Prostate gland (tissue), 2 donors: ENCODE measurements around the gene PSMB10. TPM values are rescaled to one million over a fixed set of nuclear protein-coding genes. Genes with fewer than 3 reads are reported as not detected.
A peak's percentile ranks its signal among the peaks of the same experiment; 100 is the strongest.

Experiments
- DNase-seq: peaks from one replicate; pipeline ENCODE4 v3.0.0-alpha.2; 2019; ENCODE audit warnings: low spot score
- H3K27ac ChIP-seq, 2 donors: fragments of 200-600 bp; sonication (generic); 2 replicates each; pipeline ENCODE4 v1.5.1; 2017 to 2019
- H3K27me3 ChIP-seq: fragments of 200-600 bp; sonication (generic); replicated peaks from 2 replicates; pipeline ENCODE4 v1.5.1; 2019; ENCODE audit not compliant: insufficient read depth
- H3K36me3 ChIP-seq, 2 donors: fragments of 200-600 bp; sonication (generic); 1 replicate in 1 of 2; 2 replicates in 1 of 2; pipeline versions ENCODE4 v1.5.1 to v1.8.1; 2017 to 2019
- H3K4me1 ChIP-seq: fragments of 200-600 bp; sonication (generic); replicated peaks from 2 replicates; pipeline ENCODE4 v1.5.1; 2019
- H3K4me3 ChIP-seq, 2 donors: fragments of 200-600 bp; sonication (generic); 2 replicates each; pipeline ENCODE4 v1.5.1; 2017 to 2019
- H3K9me3 ChIP-seq: fragments of 200-600 bp; sonication (generic); 2 replicates; pipeline ENCODE4 v1.5.1; 2017
- CTCF ChIP-seq, 4 experiments: fragments of 200-600 bp in 2 of 4; fragments of 450-650 bp in 2 of 4; sonication (generic) in 2 of 4; IDR thresholded peaks; 1 replicate in 3 of 4; 2 replicates in 1 of 4; pipeline ENCODE4 v1.5.1; 2016 to 2019; ENCODE audit warnings: antibody characterized with exemption in 4 of 4, mild to moderate bottlenecking in 2 of 4, moderate library complexity in 2 of 4
- POLR2A ChIP-seq: fragments of 450-650 bp; IDR thresholded peaks from one replicate; pipeline ENCODE4 v1.6.1; 2016; ENCODE audit warnings: antibody characterized with exemption, mild to moderate bottlenecking
- POLR2AphosphoS5 ChIP-seq: sonication (generic); formaldehyde crosslinking; IDR thresholded peaks from one replicate; pipeline ENCODE4 v1.6.1; 2017; ENCODE audit warnings: antibody characterized with exemption
- WGBS: methylation state at CpG from one replicate; pipeline ENCODE4 v1.1.5; 2018; 5-methylcytosine and 5-hydroxymethylcytosine counted together
- intact Hi-C: fragments of 100-400 bp; cut with DNase I; formaldehyde crosslinking; loops from one replicate; pipeline ENCODE4 v1.14.2; 2022
- total RNA-seq, 2 donors: library from RNA; depleted of rRNA; stranded (reverse); fragments of >200 nt; gene quantifications; one replicate each; pipeline ENCODE4 v1.1.0, GENCODE V29; 2016

PSMB10 gene
- total RNA-seq, 2 donors from 2014 or later: 29.9 to 42.5 TPM

DNA sequence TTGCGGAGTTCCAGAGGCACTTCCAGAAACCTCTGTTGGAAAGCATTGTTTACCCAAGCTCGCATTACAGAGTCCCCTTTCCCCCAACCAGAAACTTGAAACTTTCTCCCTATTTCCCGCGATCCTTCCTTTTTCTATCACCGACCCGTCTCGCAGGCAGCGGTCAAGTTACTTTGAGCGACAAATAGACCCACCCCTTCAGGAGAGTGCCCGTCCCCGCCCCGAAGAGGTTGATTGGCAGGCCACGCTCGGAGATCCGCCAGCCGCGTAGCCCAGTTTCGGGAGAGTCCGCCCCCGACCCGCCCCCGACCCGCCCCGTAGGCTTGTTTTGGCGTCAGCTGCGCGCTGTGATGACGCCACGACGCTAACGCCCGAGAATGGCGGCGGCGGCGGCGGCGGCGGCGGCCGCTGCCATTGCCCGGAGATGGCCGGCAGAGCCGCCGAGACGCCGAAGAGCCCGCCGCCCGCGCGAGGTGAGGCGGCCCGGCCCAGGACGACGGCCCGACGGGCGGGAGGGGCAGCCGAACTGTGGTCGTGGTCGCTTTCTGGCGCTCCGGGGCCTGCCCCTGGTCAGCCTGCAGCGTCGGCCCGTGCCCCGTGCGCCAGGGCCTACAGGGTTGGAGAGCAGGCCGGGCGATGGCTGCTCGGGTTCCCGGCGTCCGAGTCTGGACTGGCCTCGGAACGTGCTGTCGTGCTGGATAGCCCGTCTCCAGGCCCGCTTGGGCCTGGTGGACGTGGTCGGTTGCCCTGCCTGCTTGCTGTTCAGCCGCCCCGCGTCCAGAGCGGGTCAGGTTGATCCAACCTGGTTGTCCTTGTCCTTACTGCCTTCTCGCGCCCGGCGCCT is 43.5 kb downstream of the PSMB10 start, which contains the start of gene PSKH1:
TSS of gene PSKH1 (plus strand) at position 356 of the 844 bp plus-strand sequence. CDS start 15,496 bp downstream, outside the sequence.
- TF ChIP-seq POLR2AphosphoS5: peak; percentile 86
- TF ChIP-seq POLR2A: peak; percentile 72
- TF ChIP-seq CTCF (IDR thresholded peaks at IDR 0.05): peak in 1 of 4 experiments; percentile 8
- intact Hi-C loops: no loop called here
- no peaks in the 10 kb centered on the region for H3K27me3 ChIP-seq
- H3K9me3 ChIP-seq: no peaks in the 10 kb centered on the region
- peaks cover 6% of the 10 kb centered on the region for H3K4me1 ChIP-seq
- H3K27ac ChIP-seq: peak within 1 kb of the TSS; percentile 94 to 95
- H3K4me3 ChIP-seq: peak within 1 kb of the TSS; percentile 91 to 96
- H3K36me3 ChIP-seq: no peaks in the 10 kb centered on the region
- WGBS: under 1% methylated on average over 74 of the region's 90 CpGs
- peak; percentile 96 for DNase-seq

- H3K36me3 ChIP-seq: no peaks in the 10 kb centered on the region
- intact Hi-C loops: no loop called here
- peak overlapping the region in 1 of 2 donors; percentile 96 for H3K4me3 ChIP-seq
- TF ChIP-seq POLR2AphosphoS5 (no peak), POLR2A (no peak), CTCF (IDR thresholded peaks at IDR 0.05) (no peak)
- DNase-seq: no peak
- peak overlapping the region; percentile 94 to 95 for H3K27ac ChIP-seq
- H3K9me3 ChIP-seq: no peaks in the 10 kb centered on the region
- peaks cover 6% of the 10 kb centered on the region for H3K4me1 ChIP-seq
- WGBS: 34% methylated on average over 5 of the region's 5 CpGs
- H3K27me3 ChIP-seq: no peaks in the 10 kb centered on the region
These were observed 44.3 kb downstream of the PSMB10 start for GRCh38 chr16:67892375-67892774.

- no peaks in the 10 kb centered on the region for H3K9me3 ChIP-seq
- H3K27me3 ChIP-seq: no peaks in the 10 kb centered on the region
- peaks cover 7% of the 10 kb centered on the region for H3K4me1 ChIP-seq
- no peak for DNase-seq
- H3K36me3 ChIP-seq: peaks cover 0 to 13% of the 10 kb centered on the region in 2 donors
- 88% methylated on average over 3 of the region's 3 CpGs for WGBS
- TF ChIP-seq POLR2AphosphoS5 (no peak), CTCF (IDR thresholded peaks at IDR 0.05) (no peak), POLR2A (no peak)
- no peak overlapping the region for H3K27ac ChIP-seq
- no peak overlapping the region for H3K4me3 ChIP-seq
- intact Hi-C loops: no loop called here
These were observed 48.3 kb downstream of the PSMB10 start for GRCh38 chr16:67888331-67888730.

DNA sequence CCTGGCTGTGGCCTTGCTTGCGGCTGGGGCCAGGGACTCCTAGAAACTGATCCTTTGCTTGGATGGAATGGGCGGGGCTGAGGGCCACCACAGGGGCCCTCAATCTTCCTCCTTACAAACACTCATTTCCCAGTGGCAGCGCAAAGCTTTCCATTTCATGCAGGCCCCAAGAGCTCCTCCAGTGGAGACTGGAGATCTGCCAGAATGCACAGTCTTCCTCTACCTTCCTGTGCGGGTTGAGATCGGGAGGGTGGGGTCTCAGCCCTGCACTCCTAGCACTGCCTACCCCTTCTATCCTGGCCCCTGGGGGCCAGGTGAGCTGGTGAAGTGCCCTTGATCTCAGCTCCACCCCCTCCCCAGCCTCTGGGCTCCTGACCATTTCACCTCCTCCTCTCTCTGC is 50.3 kb downstream of the PSMB10 start:
- 89% methylated on average over 5 of the region's 5 CpGs for WGBS
- intact Hi-C loops: no loop called here

More for the DNA sequence above, 50.3 kb downstream of the PSMB10 start:
- no peak overlapping the region for H3K27ac ChIP-seq
- no peaks in the 10 kb centered on the region for H3K9me3 ChIP-seq
- H3K4me1 ChIP-seq: peaks cover 7% of the 10 kb centered on the region
- no peak overlapping the region for H3K4me3 ChIP-seq
- TF ChIP-seq POLR2AphosphoS5: no peak
- no peak for TF ChIP-seq POLR2A
- TF ChIP-seq CTCF (IDR thresholded peaks at IDR 0.05): no peak
- no peaks in the 10 kb centered on the region for H3K27me3 ChIP-seq
- H3K36me3 ChIP-seq: peaks cover 2 to 27% of the 10 kb centered on the region in 2 donors
- no peak for DNase-seq
